Measurements from ENCODE around the gene METRNL. TPM values are rescaled to one million over a fixed set of nuclear protein-coding genes. Genes with fewer than 3 reads are reported as not detected.

Gene METRNL
- polyA plus RNA-seq, 3 donors = 13.1 to 133 (median 29.8) TPM

DNA sequence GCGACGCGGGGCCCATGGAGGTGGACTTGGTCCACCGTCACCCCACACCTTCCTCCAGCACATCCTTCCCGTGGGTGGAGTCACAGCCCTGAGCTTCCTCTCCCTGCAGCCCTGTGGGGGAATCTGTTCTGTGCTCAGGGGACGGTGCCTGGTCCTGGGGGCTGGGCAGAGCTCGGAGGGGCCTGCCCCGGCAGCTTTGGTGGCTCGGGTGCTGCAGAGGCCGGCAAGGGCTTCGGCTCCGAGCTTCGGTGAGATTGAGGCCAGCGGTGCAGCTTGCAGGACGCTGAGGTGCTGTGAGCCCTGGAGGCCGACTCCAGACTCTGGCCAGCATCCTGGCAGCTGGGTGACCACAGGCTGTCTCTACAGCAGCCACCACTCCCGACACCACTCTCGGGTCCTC, 36.4 kb downstream of the METRNL start:
- peaks cover 25 to 32% of the 10 kb centered on the region in 2 donors for H3K4me1 ChIP-seq (ENCODE audit: control insufficient read depth in 1 of 2, insufficient read depth in 2 of 2, low read length in 2 of 2)
- H3K36me3 ChIP-seq (replicated peaks in 1 of 2; ENCODE audit: control insufficient read depth in 1 of 2, insufficient read depth in 2 of 2, low read length in 2 of 2) = no peaks in the 10 kb centered on the region
- H3K27ac Mint-ChIP-seq = peak overlapping the region in 1 of 7 donors; percentile 57
- H3K27me3 Mint-ChIP-seq (ENCODE audit: low read depth in 3 of 3) = peaks cover 27 to 40% (median 34%) of the 10 kb centered on the region in 3 donors
- 79% methylated on average over 13 of the region's 18 CpGs for WGBS (ENCODE audit: insufficient coverage)
- H3K4me3 Mint-ChIP-seq = no peak overlapping the region
- no peaks in the 10 kb centered on the region for H3K79me2 ChIP-seq (ENCODE audit: insufficient read depth, low read length)
- no peak overlapping the region for H2AFZ ChIP-seq (ENCODE audit: insufficient read depth, low read depth, low read length, poor library complexity, severe bottlenecking)
- H3K9me3 Mint-ChIP-seq = peaks cover 0 to 4% (median 0%) of the 10 kb centered on the region in 7 donors
- no peak overlapping the region for H3K4me3 ChIP-seq (replicated peaks in 1 of 3; ENCODE audit: low read depth in 2 of 3, low read length in 3 of 3)
- peaks cover 3 to 4% of the 10 kb centered on the region in 2 donors for H3K36me3 Mint-ChIP-seq
- H3K27me3 ChIP-seq (ENCODE audit: control insufficient read depth in 2 of 2, insufficient read depth in 2 of 2, low read length in 2 of 2) = peaks cover 0 to 6% of the 10 kb centered on the region in 2 donors
- no peak overlapping the region for H3K9ac ChIP-seq (ENCODE audit: insufficient read depth, low read length, poor library complexity, severe bottlenecking)
- DNase-seq = no peak
- intact Hi-C loops (cut with micrococcal nuclease) = no loop called here
- no peak overlapping the region for H3K4me2 ChIP-seq (replicated peaks; ENCODE audit: extremely low read depth, low read length, poor library complexity, severe bottlenecking)
- H3K4me1 Mint-ChIP-seq = peaks cover 44% of the 10 kb centered on the region
- H3K27ac ChIP-seq (ENCODE audit: low read depth in 1 of 2, low read length in 2 of 2) = no peak overlapping the region
- H3K9me3 ChIP-seq (replicated peaks in 1 of 2; ENCODE audit: control insufficient read depth in 1 of 2, insufficient read depth in 1 of 2, low read length in 2 of 2) = no peaks in the 10 kb centered on the region
- TF ChIP-seq, protein P1, sequence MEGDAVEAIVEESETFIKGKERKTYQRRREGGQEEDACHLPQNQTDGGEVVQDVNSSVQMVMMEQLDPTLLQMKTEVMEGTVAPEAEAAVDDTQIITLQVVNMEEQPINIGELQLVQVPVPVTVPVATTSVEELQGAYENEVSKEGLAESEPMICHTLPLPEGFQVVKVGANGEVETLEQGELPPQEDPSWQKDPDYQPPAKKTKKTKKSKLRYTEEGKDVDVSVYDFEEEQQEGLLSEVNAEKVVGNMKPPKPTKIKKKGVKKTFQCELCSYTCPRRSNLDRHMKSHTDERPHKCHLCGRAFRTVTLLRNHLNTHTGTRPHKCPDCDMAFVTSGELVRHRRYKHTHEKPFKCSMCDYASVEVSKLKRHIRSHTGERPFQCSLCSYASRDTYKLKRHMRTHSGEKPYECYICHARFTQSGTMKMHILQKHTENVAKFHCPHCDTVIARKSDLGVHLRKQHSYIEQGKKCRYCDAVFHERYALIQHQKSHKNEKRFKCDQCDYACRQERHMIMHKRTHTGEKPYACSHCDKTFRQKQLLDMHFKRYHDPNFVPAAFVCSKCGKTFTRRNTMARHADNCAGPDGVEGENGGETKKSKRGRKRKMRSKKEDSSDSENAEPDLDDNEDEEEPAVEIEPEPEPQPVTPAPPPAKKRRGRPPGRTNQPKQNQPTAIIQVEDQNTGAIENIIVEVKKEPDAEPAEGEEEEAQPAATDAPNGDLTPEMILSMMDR (IDR thresholded peaks at IDR 0.05) = no peak
- no peaks in the 10 kb centered on the region for H4K20me1 ChIP-seq (ENCODE audit: insufficient read depth, low read length)

DNA sequence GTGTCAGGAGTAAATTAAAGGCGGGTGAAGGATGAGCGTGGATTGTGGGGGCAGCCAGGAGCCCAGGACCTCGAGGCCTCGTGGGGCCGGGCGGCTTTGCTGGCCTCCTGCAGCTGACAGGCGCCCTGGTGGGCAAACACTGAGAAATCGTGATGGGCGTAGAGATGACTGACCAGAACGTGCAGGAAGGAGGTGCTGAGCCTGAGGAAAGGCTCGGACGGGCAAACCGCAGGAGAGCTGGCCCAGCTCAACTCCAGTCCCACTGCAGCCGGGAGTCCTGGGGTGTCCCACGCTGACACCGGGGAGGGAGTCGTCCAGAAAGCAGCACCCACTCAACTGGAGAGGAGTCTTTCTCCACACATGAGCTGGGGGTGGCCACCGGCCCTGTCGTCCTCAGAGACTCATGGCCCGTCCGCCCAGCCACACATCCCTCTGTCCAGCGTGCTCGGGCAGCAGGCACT, 36.9 kb downstream of the METRNL start:
- no peak overlapping the region for H3K4me2 ChIP-seq (replicated peaks; ENCODE audit: extremely low read depth, low read length, poor library complexity, severe bottlenecking)
- H3K79me2 ChIP-seq (ENCODE audit: insufficient read depth, low read length) = no peaks in the 10 kb centered on the region
- no peaks in the 10 kb centered on the region for H3K9me3 ChIP-seq (replicated peaks in 1 of 2; ENCODE audit: control insufficient read depth in 1 of 2, insufficient read depth in 1 of 2, low read length in 2 of 2)
- Mint-ChIP-seq H3K4me1 (peaks cover 40% of the 10 kb centered on the region), H3K4me3 (peak overlapping the region in 1 of 2 donors; percentile 57), H3K9me3 (peaks cover 0 to 4% (median 0%) of the 10 kb centered on the region in 7 donors), H3K36me3 (peaks cover 3 to 4% of the 10 kb centered on the region in 2 donors), H3K27ac (peak overlapping the region in 2 of 7 donors; percentile 12 to 57), H3K27me3 (ENCODE audit: low read depth in 3 of 3) (peaks cover 23 to 38% (median 30%) of the 10 kb centered on the region in 3 donors)
- H3K4me1 ChIP-seq (ENCODE audit: control insufficient read depth in 1 of 2, insufficient read depth in 2 of 2, low read length in 2 of 2) = peaks cover 25 to 33% of the 10 kb centered on the region in 2 donors
- H3K27me3 ChIP-seq (ENCODE audit: control insufficient read depth in 2 of 2, insufficient read depth in 2 of 2, low read length in 2 of 2) = peaks cover 0 to 6% of the 10 kb centered on the region in 2 donors
- H3K4me3 ChIP-seq (replicated peaks in 1 of 3; ENCODE audit: low read depth in 2 of 3, low read length in 3 of 3) = no peak overlapping the region
- TF ChIP-seq, protein P1 (IDR thresholded peaks at IDR 0.05) = no peak
- no peaks in the 10 kb centered on the region for H3K36me3 ChIP-seq (replicated peaks in 1 of 2; ENCODE audit: control insufficient read depth in 1 of 2, insufficient read depth in 2 of 2, low read length in 2 of 2)
- no peak for DNase-seq
- no peaks in the 10 kb centered on the region for H4K20me1 ChIP-seq (ENCODE audit: insufficient read depth, low read length)
- intact Hi-C loops (cut with micrococcal nuclease) = no loop called here
- H3K27ac ChIP-seq (ENCODE audit: low read depth in 1 of 2, low read length in 2 of 2) = no peak overlapping the region
- no peak overlapping the region for H3K9ac ChIP-seq (ENCODE audit: insufficient read depth, low read length, poor library complexity, severe bottlenecking)
- 91% methylated on average over 23 of the region's 23 CpGs for WGBS (ENCODE audit: insufficient coverage)
- no peak overlapping the region for H2AFZ ChIP-seq (ENCODE audit: insufficient read depth, low read depth, low read length, poor library complexity, severe bottlenecking)

Measured in CD14-positive monocyte (primary cell).